GM23338 (cell line): ENCODE measurements around the gene DDX41.

Source experiments
- CREB1 ChIP-seq: fragments of 250-450 bp; sonication (Bioruptor Pico); IDR thresholded peaks from 2 replicates; pipeline ENCODE4 v1.5.0; 2020; ENCODE audit warnings: low read depth, mild to moderate bottlenecking, moderate library complexity
- EZH2 ChIP-seq: fragments of 200-600 bp; sonication (generic); IDR thresholded peaks from one replicate; pipeline ENCODE4 v1.8.0; 2017; ENCODE audit warnings: antibody characterized with exemption, mild to moderate bottlenecking, low read depth; ENCODE audit not compliant: unreplicated experiment
- NANOG ChIP-seq: IDR thresholded peaks from 2 replicates; pipeline ENCODE4 v1.6.1; 2016; ENCODE audit warnings: antibody characterized with exemption, borderline replicate concordance
- POLR2AphosphoS5 ChIP-seq: IDR thresholded peaks from 2 replicates; pipeline ENCODE4 v1.6.1; 2016; ENCODE audit warnings: antibody characterized with exemption, low read depth
- TF ChIP-seq, protein P1 (sequence below), 2 experiments: fragments of 200-600 bp in 1 of 2; sonication (generic) in 1 of 2; conservative IDR thresholded peaks; 2 replicates each; pipeline versions ENCODE4 v1.5.1 to v1.6.1; 2016 to 2017; ENCODE audit warnings: antibody characterized with exemption in 2 of 2, low read depth in 2 of 2, mild to moderate bottlenecking in 2 of 2, moderate library complexity in 1 of 2
- TF ChIP-seq, protein P2 (sequence below): IDR thresholded peaks from one replicate; pipeline ENCODE4 v1.6.1; 2018; ENCODE audit warnings: antibody characterized with exemption; ENCODE audit not compliant: unreplicated experiment
- TF ChIP-seq, protein P3 (sequence below): IDR thresholded peaks from 2 replicates; pipeline ENCODE4 v1.6.1; 2016; ENCODE audit warnings: antibody characterized with exemption

DNA sequence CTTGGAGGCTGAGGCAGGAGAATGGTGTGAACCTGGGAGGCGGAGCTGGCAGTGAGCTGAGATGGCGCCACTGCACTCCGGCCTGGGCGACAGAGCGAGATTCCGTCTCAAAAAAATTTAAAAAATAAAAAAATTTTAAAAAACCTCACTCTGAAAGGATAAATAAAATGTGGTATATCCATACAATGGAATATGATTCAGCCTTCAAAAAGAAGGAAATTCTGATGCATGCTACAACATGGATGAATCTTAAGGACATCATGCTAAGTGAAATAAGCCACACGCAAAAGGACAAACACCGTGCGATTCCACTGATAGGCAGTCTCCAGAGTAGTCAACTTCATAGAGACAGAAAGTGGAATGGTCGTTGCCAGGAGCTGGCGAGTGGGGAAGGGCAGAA, 51.7 kb downstream of the DDX41 start:
- TF ChIP-seq, protein P1, sequence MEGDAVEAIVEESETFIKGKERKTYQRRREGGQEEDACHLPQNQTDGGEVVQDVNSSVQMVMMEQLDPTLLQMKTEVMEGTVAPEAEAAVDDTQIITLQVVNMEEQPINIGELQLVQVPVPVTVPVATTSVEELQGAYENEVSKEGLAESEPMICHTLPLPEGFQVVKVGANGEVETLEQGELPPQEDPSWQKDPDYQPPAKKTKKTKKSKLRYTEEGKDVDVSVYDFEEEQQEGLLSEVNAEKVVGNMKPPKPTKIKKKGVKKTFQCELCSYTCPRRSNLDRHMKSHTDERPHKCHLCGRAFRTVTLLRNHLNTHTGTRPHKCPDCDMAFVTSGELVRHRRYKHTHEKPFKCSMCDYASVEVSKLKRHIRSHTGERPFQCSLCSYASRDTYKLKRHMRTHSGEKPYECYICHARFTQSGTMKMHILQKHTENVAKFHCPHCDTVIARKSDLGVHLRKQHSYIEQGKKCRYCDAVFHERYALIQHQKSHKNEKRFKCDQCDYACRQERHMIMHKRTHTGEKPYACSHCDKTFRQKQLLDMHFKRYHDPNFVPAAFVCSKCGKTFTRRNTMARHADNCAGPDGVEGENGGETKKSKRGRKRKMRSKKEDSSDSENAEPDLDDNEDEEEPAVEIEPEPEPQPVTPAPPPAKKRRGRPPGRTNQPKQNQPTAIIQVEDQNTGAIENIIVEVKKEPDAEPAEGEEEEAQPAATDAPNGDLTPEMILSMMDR (conservative IDR thresholded peaks at IDR 0.05; ENCODE audit: low read depth in 2 of 2): no peak
- no peak for TF ChIP-seq POLR2AphosphoS5
- TF ChIP-seq, protein P2, sequence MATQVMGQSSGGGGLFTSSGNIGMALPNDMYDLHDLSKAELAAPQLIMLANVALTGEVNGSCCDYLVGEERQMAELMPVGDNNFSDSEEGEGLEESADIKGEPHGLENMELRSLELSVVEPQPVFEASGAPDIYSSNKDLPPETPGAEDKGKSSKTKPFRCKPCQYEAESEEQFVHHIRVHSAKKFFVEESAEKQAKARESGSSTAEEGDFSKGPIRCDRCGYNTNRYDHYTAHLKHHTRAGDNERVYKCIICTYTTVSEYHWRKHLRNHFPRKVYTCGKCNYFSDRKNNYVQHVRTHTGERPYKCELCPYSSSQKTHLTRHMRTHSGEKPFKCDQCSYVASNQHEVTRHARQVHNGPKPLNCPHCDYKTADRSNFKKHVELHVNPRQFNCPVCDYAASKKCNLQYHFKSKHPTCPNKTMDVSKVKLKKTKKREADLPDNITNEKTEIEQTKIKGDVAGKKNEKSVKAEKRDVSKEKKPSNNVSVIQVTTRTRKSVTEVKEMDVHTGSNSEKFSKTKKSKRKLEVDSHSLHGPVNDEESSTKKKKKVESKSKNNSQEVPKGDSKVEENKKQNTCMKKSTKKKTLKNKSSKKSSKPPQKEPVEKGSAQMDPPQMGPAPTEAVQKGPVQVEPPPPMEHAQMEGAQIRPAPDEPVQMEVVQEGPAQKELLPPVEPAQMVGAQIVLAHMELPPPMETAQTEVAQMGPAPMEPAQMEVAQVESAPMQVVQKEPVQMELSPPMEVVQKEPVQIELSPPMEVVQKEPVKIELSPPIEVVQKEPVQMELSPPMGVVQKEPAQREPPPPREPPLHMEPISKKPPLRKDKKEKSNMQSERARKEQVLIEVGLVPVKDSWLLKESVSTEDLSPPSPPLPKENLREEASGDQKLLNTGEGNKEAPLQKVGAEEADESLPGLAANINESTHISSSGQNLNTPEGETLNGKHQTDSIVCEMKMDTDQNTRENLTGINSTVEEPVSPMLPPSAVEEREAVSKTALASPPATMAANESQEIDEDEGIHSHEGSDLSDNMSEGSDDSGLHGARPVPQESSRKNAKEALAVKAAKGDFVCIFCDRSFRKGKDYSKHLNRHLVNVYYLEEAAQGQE: no peak
- TF ChIP-seq EZH2: no peak
- TF ChIP-seq NANOG: no peak
- TF ChIP-seq CREB1 (CRISPR knock-in tag): no peak
- TF ChIP-seq, protein P3, sequence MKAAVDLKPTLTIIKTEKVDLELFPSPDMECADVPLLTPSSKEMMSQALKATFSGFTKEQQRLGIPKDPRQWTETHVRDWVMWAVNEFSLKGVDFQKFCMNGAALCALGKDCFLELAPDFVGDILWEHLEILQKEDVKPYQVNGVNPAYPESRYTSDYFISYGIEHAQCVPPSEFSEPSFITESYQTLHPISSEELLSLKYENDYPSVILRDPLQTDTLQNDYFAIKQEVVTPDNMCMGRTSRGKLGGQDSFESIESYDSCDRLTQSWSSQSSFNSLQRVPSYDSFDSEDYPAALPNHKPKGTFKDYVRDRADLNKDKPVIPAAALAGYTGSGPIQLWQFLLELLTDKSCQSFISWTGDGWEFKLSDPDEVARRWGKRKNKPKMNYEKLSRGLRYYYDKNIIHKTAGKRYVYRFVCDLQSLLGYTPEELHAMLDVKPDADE: no peak
